ENCODE measurements around the gene INTS14.

Gene INTS14

GRCh38 chr15:65530318-65531111, 80.4 kb downstream of the INTS14 start, which contains the start of gene HACD3:
Gene HACD3, plus strand, starts transcription at chr15:65530463. Its CDS starts 169 bp downstream, at chr15:65530632.
- peak; percentile 92 for DNase-seq (ENCODE audit: low spot score)

- no peak for DNase-seq (ENCODE audit: low spot score)
These were observed 81.1 kb downstream of the INTS14 start for GRCh38 chr15:65529762-65530317.

All from NAMALWA (cell line).